Measurements from ENCODE around the gene TCP11.

Gene TCP11

DNA sequence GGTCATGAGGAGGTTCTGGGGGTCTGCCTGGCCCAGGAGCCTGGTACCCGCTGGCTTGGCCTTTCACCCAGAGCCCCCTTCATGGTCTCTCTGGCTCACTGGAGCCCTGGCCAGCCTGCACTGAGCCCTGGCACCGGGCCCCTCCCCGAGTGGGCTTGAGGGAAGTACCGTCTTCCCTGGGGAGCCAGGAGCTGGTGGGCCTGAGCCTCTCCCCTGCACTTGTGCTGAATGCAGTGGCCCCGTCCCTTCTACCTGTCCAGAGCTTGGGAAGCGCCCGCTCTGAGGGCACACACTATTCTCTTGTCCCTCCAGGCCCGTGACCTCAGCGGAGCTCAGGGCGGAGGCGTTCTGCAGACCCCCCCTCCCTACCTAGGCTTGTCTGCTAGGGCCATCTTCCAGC lies 62.2 kb downstream of the TCP11 start:
- DNase-seq = no peak

DNA sequence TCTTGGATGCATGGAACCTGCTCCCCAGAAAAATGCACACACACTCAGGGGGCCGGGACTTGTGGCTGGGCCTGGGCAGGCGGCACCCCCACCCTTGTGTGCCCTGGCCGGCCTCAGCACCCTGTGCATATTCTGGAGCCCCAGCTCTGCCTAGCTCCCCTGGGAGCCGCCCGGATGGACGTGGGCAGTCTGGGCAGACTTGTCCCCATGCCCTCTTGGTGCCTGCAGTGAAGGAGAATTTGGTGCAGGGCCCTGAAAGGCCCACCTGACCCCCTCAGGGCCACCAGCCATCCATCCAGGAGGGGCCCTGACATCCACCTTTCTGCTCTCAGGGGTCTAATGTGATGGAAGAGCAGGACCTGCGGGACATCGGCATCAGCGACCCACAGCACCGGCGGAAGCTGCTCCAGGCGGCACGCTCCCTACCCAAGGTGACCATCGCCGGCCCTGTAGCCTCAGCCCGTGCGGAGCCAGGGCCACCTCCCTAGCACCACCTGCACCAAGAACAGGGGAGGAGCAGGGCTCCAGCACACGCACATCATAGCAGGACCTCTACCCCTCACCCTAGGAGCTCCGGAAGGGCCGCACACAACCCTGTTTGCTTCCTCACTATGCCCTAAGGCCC lies 62.8 kb downstream of the TCP11 start:
- no peak for DNase-seq

DNA sequence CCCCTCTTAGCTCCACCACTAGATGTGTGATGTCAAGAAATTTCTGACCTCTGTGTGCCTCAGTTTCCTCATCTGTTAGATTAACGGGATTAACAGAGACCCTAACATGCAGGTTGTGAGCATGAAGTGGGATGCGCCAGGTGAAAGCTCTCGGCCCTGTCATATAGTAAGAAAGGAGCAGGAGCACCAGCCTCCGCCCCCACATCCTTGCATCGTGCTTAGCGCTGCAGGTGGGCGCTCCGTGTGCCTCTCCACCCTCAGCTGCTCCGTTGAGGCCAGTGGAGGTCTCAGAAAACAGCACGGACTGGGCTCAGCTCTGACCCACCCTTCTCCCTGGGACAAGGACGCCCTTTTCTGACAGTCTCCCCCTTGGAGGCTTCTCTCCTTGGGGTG lies 63.4 kb downstream of the TCP11 start:
- no peak for DNase-seq

DNA sequence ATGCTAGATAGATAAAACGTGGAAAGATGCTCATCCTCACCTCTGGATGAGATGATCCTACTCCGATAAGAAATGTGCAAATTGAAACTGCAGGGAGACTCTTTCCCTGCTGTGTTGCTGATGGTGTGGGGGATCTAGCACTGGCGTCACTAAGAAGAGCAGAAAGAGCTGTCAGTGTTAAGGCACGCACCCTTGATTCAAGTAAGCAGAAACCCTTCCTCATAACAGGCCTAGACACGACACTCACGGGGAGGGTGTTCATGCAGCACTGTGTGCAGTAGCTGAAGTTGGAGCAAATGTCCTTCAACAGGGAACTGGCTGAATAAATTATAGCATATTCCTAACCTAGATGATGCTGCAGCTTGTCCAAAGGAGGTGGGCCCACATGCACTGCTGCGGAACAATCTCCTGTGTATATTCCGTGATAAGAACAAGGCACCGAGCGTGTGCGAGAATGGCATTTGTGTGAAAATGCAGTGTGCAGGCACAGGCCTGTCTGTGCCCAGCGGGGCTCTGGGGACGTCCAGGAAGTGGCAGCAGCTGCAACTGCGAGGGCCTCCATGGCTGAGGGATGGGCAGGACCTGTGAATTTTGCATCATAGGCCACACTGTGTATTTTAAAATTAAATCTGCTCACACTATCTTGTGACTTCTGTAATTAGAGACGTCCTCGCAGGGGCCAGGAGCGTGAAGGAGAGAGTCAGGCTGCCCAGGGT lies 64.0 kb downstream of the TCP11 start:
- no peak for DNase-seq

DNA sequence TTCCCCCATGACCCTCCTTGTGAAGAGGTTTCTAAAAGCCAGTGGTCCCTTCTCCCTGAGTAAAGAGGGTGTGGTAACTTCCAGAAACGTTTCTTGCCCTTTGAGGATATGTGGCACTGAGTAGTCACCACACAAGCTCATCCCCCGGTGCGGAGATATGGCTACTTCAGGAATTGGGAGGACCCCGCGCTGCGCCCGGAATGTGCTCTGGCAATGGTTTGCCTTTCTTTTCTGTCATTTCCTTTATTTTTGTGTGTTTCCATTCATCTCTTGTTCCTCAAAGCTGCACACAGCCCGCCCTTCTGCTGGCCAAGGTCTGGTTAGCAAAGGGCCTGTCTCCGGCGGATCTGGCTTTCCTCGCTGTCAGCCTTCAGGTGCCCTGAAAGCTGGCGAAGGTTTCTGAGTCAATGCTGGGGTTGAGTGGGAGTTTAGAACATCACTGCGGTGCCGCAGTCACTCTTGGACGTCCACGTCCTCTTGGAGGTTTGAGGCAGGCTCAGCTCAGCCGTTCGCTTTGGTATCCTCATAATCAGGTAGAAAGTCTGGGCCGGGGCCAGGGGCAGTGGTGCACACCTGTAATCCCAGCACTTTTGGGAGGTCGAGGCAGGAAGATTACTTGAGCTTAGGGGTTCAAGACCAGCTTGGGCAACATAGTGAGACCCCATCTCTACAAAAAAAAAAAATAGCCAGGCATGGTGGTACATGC lies 67.2 kb downstream of the TCP11 start:
- no peak for DNase-seq

DNA sequence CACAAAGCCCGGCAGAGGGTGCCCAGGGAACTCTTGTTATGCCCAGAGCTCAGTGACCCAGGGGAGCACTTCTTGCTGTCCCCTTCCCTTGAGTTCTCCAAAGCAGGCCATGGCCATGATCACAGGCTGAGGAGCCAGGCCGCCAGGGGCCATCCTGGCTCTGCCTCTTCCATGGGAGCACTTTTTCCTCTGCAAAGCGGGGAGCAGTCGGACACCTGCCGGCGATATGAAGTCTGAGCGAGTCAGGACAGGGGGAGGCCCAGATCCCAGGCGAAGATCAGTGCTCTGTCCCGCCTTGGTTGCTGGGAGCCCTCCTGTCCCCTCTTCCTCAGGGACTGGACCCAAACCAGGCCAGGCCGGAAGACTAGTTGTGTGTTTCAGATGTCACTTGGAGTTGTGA lies 67.9 kb downstream of the TCP11 start:
- DNase-seq = no peak

DNA sequence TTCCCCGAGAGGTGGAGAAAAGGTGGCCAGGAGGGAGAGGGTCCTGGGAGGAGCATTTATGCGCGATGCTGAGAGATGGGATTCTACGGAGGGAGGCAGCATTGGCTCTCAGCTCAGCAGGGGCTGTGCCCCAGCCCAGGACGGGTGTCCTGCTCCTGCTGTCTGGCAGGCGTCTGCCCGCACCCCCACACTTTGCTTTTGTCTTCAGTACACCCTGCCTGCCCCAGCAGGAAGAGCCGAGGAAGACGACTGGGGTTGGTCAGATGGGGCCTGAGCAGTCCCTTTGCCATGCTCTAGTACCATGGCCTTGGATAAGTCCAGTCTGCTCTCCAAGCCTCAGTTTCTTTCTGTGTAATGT lies 68.5 kb downstream of the TCP11 start:
- no peak for DNase-seq

DNA sequence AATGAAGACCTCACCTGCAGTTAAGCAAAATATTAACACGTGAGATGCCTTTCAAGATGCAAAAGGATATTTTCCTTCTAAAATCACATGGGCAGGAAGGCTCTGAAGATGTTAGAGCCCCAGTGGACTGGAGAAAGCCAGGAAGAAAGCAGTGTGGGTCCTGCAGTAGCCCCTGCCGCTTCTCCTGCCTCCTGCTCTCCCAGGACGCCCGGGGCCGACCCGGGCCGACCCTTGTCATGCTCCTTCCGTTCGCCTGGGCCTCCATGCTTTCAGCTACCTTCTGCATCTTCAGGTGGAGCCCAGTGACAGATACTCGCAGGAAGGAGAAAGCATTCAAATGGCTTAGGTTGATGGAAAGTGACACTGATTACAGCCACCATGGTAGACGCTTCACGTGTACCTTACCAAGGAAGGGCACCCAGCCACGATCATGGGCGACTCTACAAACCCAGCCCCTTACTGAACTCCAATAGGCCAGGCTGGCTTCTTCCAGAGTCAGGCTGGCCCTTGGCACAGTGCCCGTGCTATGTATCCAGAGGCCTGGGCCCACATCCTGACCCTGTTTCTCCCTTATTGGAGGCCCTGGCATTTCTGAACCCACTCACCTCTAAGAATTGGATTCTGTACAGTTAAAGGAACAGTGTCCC lies 69.0 kb downstream of the TCP11 start:
- no peak for DNase-seq

DNA sequence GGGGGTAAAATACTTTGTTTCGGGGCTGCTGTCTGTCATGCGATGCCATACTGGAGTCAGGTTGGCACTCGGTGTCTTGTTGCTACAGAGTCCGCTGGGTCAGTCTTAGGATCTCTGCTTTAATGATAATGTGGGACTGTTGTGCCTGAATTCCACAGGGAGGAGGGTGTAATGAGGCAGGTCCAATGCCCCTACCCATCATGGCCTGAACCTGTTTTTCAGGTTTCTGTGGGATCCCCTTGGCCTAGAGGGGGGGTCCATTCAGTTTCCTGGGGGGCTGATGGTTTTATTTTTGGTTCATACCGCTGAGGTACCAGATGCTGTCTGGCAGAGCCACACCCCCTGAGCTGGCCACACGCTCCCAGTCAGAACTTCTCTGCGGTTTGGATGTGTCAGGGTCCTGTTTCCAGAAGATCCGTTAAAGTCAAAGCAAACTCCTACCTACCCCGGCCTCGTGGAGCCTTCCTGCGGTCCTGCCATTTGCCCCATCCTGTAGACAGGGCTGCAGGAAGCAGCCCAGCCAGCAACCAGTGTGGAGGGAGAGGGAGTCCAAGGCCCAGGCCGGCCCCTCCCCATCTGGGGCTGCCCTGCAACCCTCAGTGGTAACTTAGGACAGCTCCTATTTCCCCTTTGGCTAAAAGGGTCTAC lies 69.7 kb downstream of the TCP11 start:
- no peak for DNase-seq

DNA sequence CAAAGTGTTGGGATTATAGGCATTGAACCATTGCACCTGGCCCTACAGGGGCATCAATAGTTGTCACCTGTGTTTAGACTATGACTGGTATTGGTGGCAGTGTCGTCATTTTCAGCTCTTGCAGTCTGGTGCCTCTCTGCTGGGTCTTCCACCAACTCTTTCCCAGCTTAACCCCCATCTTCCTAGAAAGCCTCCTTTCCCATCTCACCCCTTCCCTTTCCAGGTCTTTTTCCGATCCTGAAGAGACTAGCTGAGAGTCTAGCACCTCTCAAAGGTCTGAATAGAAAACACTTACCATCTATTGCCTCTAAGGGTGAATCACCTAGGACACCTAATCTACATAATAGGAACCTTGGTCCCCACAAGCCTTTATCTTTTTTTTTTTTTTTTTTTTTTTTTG lies 71.0 kb downstream of the TCP11 start:
- DNase-seq = no peak

DNA sequence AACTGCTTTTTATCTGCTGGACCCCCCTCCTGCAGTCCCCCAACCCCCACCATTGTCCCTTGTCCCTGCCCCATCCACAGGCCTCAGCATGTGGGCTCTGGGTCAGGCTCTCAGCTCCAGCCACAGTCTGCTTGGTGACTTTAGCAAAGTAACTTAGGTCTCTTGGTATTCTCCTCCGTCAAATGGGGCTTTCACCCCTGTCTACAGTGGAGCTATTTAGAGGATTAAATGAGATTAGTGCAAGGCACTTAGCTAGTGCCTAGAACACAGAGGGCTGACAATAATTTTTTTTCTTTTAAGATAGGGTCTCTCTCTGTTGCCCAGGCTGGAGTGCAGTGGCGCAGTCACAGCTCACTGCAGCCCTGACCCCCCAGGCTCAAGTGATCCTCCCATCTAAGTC lies 71.9 kb downstream of the TCP11 start:
- DNase-seq = no peak

DNA sequence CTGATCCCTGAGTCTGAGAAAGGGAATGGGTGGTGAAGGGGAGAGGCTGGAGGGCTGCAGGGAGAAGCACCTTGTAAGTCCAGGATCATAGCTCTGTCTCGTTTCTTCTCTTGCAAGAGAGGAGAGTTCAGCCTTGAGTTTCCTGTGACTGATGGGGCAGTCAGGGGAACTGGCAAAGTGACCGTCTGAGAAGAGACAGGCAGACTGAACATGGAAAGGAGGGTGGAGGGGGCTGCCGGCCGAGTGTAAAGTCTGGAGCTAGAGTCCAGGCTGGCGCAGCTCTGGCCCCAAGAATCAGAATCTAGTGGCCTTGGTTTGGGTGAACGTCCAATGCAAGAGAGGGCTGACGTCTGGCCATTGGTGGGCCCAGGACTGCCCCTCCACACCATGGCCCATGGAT lies 72.5 kb downstream of the TCP11 start:
- DNase-seq = no peak

DNA sequence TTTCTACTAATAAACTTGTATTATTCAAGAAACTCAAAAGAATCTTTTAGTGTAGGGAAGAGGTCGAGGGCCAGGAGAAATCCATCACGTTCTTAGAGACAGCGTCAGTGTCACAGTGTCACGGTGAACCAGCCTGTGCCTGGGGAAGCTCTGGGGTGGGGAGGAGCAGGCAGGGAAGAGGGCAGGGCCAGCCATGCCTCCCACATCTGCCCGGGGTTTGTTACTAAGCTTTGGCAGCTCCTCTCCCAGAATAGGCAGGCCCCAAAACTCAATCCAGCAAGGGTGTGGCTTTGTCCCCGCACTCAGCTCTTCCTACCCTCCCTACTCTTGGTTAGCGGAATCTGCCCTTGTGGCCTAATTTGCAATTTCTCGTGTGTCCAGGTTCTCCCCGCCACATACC lies 72.9 kb downstream of the TCP11 start:
- DNase-seq = no peak
